Activated CD4-positive, alpha-beta T cell treated with anti-CD3 and anti-CD28 coated beads, Interleukin-2, amount 50 U/mL, for 16 hours (primary cell): ENCODE data around the gene ZNF358.
A peak's percentile ranks its signal among the peaks of the same experiment; 100 is the strongest.

Experiments used
- DNase-seq: peaks from one replicate; pipeline ENCODE4 v3.0.0-alpha.2; 2020

ZNF358 gene

DNA sequence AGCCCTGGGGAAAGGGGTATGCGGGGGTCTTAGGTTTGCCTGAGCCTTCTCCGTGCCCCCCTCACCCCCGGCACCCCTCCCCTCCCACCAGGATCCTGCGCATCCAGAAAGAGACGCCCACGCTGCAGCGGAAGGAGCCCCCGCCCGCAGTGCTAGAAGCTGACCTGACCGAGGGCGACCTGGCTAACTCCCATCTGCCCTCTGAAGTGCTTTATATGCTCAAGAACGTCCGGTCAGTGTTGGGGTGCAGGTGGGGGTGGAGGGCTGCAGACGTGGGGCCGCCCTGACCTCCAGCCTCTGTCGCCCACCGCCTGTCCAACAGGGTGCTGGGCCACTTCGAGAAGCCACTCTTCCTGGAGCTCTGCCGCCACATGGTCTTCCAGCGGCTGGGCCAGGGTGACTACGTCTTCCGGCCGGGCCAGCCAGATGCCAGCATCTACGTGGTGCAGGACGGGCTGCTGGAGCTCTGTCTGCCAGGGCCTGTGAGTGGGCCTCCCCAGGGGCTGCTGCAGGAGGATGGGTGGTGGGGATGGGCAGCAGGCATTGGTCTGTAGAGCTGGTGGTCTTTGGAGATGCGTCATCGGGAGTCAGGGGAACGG lies 24.0 kb downstream of the ZNF358 start:
- DNase-seq = no peak

DNA sequence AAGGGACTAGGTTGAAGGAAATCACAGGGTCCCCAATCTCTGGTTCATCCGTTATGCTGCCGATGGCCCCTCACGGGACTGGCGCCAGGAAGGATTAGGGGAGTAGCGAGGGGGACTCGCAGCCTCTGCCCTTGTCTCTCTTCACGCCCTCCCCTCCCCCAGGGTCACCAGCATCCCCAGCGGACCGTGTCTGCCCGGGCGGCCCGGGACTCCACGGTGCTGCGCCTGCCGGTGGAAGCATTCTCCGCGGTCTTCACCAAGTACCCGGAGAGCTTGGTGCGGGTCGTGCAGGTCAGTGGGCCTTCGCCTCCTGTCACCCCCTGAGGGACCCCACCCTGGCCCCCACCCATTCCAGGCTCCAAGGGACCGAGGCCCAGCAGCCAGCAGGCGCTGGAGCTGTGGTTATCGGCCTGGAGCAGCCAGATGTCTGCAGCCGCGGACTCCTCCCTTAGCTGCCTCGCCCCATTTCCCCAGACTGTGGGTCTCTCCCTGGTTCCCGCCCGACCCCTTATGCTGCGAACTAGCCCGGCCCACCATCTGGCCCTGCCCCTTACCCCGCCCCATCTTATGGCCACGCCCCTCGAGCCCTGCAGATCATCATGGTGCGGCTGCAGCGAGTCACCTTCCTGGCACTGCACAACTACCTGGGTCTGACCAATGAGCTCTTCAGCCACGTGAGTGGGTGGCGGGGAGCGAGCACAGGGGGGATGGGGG lies 25.0 kb downstream of the ZNF358 start:
- peak; percentile 31 for DNase-seq

DNA sequence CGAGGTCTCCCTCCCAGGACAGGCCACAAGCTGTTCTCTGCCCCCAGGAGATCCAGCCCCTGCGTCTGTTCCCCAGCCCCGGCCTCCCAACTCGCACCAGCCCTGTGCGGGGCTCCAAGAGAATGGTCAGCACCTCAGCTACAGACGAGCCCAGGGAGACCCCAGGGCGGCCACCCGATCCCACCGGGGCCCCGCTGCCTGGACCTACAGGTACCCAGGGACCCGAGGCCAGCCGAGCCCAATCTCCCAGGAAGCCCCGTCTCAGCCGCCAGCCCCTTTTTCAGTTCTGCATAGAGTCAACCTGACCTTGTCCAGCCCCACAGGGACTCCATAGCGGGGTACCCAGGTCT lies 25.5 kb downstream of the ZNF358 start:
- DNase-seq = no peak

DNA sequence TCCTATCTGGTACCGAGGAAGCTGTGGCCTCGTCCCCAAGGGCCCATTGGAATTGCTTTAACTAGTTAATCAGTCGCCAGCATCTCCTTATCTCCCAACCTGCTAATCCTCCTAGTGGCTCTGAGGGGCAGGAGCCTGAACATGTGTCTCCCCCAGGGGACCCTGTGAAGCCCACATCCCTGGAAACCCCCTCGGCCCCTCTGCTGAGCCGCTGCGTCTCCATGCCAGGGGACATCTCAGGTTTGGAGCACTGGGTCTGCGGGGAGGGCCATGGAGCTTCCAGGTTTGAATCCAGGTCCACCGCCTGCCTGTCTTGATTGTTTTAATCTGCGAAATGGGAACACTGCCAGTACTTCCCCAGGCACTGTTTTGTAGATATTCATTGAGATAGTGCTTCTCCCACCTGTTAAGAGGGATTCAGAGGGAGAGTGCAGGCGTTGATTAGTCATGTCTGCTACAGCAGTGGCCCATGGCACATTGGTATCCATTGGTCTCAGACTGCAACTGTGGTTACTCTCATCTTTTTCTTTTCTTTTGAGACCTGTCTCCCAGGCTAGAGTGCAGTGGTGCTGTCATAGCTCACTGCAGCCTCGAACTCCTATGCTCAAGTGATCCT lies 26.0 kb downstream of the ZNF358 start:
- DNase-seq = no peak

DNA sequence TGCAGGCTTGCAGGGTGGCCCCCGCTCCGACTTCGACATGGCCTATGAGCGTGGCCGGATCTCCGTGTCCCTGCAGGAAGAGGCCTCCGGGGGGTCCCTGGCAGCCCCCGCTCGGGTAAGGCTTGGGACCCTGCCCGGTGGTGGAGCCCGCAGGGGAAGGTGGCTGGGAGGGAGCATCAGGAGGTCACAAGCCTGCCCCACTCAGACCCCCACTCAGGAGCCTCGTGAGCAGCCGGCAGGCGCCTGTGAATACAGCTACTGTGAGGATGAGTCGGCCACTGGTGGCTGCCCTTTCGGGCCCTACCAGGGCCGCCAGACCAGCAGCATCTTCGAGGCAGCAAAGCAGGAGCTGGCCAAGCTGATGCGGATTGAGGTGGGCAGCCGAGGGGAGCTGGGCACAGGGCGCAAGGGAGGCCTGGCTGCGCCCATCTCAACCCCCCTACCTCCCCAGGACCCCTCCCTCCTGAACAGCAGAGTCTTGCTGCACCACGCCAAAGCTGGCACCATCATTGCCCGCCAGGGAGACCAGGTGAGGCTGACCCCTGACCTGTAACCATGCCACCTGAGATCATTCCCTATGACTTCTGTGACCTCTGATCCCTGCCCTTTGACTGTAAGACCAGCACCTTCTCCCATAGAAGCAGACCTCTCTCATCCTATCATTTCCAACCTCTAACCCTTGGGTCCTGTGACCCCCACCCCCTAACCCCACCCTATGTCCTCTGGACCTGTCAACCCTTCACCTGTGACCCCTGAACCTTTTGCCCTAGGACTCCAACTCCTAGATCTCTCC lies 26.8 kb downstream of the ZNF358 start:
- no peak for DNase-seq

DNA sequence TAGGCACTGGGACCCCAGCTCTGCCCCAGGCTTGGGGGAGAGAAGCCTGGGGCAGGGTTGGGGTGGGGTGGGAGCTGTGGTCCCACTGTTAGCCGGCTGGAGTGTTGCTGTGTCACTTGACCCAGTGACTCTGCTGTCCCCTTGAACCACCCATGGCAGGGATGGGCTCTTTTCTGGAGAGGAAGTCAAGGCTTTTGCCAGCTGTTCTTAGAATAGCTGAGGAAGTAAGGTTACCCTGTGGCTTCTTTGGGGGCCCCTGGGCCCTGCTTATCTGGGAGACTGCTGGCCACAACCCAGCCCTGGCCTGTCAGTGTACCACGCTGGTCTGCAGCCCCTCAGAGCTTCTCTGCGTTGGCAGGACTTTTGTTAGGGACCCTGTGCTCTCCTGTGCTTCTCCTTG lies 28.7 kb downstream of the ZNF358 start:
- DNase-seq = peak; percentile 8

DNA sequence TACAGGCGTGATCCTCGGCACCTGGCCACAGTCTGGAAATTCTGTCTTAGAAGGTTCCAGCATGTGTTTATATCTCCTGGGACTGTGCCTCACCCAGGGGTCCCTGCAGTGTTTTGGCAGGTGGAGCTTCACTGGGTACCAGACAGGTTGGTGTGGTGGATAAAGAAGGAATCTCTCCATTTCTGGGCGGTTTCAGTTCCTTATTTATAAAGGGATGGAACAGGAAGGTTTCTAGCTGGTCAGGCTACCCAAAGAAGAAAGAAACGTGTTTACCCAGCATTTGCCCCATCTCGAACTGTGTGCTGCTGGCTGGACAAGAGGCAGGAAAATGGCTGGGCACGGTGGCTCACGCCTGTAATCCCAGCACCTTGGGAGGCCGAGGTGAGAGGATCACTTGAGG lies 29.4 kb downstream of the ZNF358 start:
- DNase-seq = no peak

DNA sequence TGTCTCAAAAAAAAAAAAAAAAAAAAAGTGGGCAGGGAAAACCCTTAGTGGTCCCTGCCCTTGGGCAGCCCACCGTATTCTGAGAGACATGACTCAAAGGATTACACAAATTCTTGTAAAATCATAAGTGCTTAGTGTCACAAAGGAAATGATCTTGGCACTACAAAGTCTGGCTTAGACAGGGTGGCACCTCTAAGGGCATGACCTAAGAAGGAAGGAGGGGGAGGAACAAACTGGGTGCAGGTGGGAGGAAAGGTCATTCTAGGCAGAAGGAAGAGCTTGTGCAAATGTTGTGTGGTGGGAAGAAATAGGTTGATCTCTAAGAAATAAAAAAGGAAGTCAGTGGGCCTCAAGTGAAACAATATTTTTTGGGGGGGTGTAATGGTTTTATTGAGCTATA lies 30.0 kb downstream of the ZNF358 start:
- DNase-seq = peak; percentile 30

DNA sequence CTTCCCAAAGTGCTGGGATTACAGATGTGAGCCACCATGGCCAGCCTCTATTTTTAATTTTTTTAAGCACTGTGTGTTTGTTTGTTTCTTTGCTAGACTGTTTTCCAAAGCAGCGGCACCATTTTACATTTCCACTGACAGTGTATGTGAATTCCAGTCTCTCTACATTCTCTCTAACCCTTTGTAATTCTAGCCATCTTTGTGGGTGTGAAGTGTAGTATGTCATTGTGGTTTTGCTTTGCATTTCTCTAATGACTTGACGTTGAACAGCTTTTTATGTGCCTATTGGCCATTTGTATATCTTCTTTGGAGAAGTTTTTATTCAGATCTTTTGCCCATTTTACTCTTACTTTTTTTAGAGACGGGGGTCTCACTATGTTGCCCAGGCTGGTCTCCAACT lies 31.3 kb downstream of the ZNF358 start:
- no peak for DNase-seq

DNA sequence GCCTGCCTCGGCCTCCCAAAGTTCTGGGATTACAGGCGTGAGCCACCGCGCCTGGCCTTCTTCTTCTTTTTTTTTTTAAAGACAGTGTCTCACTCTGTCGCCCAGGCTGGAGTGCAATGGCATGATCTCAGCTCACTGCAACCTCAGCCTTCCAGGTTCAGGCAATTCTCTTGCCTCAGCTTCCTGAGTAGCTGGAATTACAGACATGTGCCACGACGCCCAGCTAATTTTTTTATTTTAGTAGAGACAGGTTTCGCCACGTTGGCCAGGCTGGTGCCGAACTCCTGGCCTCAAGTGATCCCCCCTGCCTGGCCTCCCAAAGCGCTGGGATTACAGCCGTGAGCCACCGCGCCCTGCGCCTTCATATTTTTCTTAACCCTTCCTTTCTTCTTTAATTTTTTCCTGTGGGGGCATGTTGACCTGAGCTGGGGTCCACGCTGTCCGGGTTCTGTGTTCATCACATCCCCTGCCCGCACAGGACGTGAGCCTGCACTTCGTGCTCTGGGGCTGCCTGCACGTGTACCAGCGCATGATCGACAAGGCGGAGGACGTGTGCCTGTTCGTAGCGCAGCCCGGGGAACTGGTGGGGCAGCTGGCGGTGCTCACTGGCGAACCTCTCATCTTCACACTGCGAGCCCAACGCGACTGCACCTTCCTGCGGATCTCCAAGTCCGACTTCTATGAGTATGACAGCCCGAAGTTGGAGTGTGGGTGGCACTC lies 33.7 kb downstream of the ZNF358 start:
- no peak for DNase-seq

DNA sequence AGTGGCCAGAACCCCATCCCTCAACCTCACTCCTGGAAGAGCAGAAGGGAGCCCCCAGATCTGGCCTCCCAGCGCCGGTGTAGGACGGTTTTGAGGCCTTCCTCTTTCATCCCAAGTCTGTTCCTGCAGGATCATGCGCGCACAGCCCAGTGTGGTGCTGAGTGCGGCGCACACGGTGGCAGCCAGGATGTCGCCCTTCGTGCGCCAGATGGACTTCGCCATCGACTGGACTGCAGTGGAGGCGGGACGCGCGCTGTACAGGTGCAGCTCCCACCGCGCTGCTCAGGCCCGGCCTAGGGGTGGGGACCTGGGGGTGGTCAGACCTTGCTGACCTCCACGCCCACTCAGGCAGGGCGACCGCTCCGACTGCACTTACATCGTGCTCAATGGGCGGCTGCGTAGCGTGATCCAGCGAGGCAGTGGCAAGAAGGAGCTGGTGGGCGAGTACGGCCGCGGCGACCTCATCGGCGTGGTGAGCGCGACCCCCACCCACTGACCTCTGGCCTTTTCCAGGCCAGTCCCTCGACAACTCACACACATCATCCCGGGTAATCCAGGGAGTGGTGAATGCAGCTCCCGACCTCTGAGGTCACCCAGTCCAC lies 34.4 kb downstream of the ZNF358 start:
- DNase-seq = no peak

DNA sequence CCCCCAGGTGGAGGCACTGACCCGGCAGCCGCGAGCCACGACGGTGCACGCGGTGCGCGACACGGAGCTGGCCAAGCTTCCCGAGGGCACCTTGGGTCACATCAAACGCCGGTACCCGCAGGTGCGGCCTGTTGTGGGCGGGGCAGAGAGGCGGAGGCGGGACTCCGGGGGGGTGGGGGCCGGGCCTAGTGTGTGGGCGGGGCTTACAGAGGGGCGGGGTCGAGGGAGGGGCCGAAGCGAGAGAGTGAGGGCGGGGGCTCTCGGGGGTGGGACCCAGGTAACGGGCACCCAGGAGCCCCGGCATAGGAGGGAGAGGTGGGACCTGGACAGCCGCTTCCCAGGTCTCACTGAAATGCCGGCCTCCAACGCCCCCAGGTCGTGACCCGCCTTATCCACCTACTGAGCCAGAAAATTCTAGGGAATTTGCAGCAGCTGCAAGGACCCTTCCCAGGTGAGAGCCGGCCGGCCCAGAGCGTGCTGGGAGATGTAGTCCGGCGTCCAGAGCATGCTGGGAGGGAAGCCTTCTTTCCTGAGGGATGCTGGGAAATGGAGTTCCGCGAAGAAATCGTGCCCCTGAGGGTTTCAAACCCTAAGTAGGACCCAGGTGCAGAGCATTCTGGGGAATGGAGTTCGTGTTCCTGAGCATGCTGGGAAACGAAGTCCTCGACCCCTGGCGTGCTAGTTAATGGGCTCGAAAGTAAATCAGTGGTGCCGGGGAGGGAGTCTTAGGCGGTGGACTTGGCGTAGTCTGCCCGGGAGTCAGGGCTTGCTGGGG lies 35.3 kb downstream of the ZNF358 start:
- DNase-seq = peak; percentile 59

DNA sequence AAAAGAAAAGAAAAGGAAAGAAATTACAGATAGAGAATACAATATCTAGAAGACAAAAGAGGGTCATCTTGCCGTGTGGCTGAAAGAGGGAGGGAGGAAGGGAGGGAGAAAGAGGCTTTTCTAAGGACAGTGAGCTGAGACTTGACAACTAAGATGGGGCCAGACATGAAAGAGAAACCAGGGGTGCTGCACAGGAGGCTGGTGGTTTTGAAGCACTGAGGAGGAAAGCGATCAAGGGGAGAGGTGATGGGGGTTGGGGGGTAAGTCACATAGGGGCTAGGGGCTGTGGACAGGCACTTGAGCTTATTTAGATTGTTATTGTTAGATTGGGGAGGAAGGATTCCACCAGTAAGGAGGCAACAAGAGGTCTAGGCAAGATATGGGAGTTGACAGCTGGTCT lies 36.9 kb downstream of the ZNF358 start:
- no peak for DNase-seq

DNA sequence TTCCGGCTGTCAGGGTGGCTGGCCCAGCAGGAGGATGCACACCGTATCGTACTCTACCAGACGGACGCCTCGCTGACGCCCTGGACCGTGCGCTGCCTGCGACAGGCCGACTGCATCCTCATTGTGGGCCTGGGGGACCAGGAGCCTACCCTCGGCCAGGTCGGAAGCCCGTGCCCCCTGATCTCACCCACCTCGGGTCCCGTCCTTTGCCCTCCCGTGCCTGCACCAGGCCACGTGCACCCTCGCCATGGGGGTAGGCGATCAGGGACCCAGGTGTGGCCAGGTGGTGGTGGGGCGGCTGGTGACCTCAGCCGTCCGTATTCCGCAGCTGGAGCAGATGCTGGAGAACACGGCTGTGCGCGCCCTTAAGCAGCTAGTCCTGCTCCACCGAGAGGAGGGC lies 38.7 kb downstream of the ZNF358 start:
- no peak for DNase-seq

DNA sequence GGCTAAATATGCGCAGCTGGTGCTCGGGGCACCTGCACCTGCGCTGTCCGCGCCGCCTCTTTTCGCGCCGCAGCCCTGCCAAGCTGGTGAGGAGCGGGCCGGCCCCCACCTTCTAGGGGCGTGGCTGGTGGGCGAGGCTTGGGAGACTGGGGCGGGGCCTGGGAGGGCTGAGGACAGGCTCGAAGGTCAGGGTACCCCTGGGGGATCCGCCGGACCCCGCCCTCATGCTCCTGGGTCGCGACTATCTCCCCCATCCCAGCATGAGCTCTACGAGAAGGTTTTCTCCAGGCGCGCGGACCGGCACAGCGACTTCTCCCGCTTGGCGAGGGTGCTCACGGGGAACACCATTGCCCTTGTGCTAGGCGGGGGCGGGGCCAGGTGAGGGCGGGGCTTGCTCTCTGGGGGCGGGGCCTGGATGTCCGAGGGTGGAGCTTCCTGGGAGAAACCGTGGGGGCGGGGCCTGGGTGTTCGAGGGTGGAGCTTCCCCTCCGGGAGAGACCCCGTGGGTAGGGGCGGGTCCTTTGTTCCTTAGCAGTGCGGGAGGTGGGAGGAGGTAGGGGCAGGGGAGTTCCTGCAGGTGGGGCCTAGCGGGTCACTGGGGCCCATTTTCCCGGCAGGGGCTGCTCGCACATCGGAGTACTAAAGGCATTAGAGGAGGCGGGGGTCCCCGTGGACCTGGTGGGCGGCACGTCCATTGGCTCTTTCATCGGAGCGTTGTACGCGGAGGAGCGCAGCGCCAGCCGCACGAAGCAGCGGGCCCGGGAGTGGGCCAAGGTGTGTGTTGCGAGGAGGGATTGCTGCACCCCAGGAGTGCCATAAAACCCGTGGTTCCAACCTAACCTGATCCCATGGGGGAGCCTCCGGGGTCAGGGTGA lies 39.3 kb downstream of the ZNF358 start:
- peak; percentile 21 for DNase-seq

DNA sequence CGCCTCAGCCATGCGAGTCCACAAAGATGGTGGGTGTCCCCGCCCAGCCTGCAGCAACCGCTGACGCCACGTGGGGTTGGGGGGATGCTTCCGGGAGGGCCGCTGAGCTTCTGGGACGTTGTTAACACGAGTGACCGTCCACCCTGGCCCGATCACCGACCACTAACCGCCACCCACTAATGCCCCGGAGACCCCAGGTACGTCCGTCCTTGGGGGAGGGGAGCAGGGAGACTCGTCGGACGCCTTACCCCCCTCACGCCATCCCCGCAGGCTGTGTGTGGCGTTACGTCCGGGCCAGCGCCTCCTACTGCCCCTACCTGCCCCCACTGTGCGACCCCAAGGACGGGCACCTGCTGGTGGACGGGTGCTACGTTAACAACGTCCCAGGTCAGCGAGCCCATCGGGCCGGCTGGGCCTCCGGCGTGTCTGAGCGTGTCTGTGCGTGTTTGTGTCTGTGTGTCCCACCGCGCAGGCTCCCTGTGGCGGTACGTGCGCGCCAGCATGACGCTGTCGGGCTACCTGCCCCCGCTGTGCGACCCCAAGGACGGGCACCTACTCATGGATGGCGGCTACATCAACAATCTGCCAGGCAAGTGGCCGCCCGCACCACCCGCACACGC lies 40.9 kb downstream of the ZNF358 start:
- DNase-seq = no peak

DNA sequence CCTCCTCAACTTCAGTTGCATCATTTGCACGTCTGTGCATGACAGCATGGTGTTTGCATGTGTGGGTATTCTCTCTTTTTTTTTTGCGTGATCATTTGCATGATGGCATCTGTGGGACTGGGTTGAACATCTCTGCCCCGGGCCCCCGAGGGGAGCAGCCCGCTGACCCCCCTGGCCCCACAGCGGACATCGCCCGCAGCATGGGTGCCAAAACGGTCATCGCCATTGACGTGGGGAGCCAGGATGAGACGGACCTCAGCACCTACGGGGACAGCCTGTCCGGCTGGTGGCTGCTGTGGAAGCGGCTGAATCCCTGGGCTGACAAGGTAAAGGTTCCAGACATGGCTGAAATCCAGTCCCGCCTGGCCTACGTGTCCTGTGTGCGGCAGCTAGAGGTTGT lies 42.8 kb downstream of the ZNF358 start:
- no peak for DNase-seq

DNA sequence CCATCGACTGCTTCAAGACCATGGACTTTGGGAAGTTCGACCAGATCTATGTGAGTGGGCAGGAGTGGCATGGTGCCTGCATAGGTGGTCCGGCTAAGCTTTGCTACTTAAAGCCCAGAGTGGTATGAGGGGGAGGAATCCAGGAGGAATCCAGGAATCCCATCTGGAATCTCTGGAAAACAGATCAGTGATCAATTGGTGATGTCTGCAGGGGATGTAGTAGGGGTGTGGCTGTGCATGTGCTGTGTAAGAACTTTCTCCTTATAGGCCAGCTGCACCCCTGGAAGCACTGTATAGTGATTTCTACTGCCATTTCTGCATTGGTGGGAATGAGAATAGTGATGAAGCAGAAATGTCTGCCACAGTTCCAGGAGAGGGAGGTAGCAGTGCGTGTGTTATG lies 43.2 kb downstream of the ZNF358 start:
- DNase-seq = no peak

DNA sequence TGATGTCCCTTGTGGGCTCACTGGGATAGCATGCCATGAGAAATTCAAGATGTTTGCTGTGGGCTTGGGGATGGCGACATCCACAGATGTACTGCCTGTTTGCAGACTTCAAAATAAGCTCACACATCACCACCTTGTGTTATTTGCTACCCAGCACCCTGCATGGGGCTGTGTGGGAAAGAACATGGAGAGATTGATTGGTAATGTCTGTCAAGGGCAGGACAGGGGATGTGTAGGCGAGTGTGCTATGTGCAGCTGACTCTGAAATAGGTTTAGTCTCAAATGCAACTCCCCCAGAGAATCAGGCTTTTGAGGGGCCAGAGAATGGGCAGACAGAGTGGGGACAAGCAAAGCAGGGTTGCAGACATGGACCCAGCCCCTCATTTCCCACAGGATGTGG lies 44.4 kb downstream of the ZNF358 start:
- no peak for DNase-seq

DNA sequence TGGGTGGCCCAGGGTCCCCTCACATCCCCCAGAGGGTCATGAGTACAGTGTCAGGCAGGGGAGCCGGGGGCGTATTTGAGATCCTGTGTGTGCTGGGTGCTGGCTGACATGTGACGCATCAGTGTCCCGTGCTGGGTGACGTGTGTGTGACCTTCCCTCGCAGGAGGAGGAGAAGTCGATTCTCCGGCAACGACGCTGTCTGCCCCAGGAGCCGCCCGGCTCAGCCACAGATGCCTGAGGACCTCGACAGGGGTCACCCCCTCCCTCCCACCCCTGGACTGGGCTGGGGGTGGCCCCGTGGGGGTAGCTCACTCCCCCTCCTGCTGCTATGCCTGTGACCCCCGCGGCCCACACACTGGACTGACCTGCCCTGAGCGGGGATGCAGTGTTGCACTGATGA lies 45.4 kb downstream of the ZNF358 start:
- no peak for DNase-seq
